Suppressor macrophage treated with lipopolysaccharide for 1 hour (primary cell): Measurements from ENCODE around the gene ATN1.
A peak's percentile ranks its signal among the peaks of the same experiment; 100 is the strongest.

Experiments used
- DNase-seq, 3 donors: peaks; one replicate each; pipeline ENCODE4 v3.0.0-alpha.2; 2020 to 2022

ATN1 gene

DNA sequence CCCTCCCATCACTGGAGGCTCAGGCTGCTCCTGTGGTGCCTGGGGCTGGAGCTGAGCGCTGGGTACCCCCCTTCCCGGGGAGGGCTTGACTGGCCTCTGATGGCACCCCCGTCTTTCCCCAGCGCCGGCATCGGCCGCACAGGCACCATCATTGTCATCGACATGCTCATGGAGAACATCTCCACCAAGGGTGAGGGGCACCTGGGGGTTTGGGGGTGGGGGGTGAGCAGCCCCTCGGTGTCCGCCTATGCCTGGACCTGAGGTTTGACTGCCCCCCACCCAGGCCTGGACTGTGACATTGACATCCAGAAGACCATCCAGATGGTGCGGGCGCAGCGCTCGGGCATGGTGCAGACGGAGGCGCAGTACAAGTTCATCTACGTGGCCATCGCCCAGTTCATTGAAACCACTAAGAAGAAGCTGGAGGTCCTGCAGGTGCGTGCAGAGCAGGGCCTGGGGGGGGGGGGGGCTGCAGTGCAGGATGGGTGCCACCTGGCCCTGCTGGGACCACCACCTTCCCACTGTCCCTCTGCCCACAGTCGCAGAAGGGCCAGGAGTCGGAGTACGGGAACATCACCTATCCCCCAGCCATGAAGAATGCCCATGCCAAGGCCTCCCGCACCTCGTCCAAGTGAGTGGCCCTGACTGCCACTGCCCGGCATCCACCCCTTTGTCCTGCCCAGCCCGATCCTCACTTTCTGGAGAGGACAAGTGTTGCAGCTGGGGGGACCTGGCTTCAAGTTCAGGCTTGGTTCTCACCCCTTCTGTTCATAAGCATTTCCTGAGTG lies 32.2 kb downstream of the ATN1 start:
- no peak for DNase-seq

DNA sequence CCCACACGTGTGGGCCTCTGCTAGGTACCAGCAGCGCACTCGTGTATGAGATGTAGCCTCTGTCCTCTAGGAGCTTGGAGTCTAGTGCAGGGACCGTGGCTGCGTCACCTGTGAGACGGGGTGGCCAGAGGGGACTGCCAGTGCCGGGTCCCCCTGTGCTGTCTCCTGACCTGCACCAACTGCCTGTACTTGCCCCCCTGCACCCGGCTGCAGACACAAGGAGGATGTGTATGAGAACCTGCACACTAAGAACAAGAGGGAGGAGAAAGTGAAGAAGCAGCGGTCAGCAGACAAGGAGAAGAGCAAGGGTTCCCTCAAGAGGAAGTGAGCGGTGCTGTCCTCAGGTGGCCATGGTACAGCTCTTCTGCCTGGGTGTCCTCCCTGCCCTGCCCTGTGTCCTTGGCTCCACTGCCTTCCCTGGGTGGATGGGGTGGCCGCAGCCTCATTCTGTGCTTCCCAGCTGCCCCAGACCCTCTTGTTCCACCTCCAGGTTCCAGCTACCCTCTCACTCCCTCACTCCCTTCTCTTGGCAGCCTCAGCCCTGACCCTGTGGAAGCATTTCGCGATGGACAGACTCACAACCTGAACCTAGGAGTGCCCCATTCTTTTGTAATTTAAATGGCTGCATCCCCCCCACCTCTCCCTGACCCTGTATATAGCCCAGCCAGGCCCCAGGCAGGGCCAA lies 33.0 kb downstream of the ATN1 start:
- DNase-seq = peak in 2 of 3 donors; percentile 45 to 48

DNA sequence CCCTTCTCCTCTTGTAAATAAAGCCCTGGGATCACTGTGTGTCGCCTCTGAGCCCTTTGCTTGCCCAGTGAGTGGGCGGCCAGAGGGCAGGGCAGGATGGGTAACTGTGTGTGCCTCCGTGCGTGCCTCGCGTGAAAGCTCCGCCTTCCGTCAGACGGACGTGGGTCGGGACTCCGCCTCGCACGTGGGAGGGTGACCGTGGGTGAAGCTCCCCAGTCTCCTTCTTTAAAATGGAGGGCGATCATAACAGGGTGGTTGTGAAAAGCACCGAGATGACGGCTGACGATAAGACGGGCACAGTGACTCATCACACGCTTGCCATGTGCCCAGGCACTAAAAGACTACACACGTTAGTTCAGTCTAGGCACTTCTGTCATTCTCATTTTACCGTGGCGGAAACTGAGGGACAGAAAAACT lies 33.5 kb downstream of the ATN1 start:
- peak; percentile 97 to 99 (median 98) for DNase-seq

GRCh38 chr12:6961695-6962284 lies 34.0 kb downstream of the ATN1 start:
- peak; percentile 66 to 78 (median 77) for DNase-seq

GRCh38 chr12:6962285-6963015 lies 34.7 kb downstream of the ATN1 start:
- DNase-seq = no peak

GRCh38 chr12:6963016-6963731 lies 35.4 kb downstream of the ATN1 start:
- DNase-seq = no peak

- DNase-seq = no peak
These were observed 36.1 kb downstream of the ATN1 start for GRCh38 chr12:6963791-6964413.

- no peak for DNase-seq
These were observed 36.9 kb downstream of the ATN1 start for GRCh38 chr12:6964605-6965025.

- peak; percentile 90 to 95 (median 95) for DNase-seq
These were observed 37.4 kb downstream of the ATN1 start for GRCh38 chr12:6965026-6965661.

DNA sequence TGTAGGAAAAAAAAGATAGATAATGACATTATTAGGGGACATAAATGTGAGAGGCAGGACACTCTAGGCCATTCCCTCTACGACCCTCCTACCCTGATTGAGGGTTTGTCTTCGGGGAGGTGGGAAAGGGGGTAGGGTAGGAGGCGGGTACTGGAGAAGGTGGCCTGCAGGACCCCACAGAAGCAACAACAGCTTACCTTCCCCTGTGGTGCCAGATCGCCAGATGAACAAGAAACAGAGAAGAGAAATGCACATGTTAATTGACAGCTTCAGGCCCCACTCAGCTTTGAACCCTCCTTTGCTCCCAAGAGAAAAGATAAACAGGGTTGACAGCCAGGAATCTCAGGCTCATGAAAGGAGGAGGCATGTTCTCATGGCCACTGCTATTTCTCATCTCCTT lies 38.0 kb downstream of the ATN1 start:
- DNase-seq = no peak

- DNase-seq = no peak
These were observed 38.6 kb downstream of the ATN1 start for GRCh38 chr12:6966351-6966750.

- no peak for DNase-seq
These were observed 39.9 kb downstream of the ATN1 start for GRCh38 chr12:6967651-6968100.

GRCh38 chr12:6968426-6968825 lies 40.7 kb downstream of the ATN1 start:
- DNase-seq = no peak

- DNase-seq = peak in 1 of 3 donors; percentile 29
These were observed 42.4 kb downstream of the ATN1 start for GRCh38 chr12:6970096-6970527.

DNA sequence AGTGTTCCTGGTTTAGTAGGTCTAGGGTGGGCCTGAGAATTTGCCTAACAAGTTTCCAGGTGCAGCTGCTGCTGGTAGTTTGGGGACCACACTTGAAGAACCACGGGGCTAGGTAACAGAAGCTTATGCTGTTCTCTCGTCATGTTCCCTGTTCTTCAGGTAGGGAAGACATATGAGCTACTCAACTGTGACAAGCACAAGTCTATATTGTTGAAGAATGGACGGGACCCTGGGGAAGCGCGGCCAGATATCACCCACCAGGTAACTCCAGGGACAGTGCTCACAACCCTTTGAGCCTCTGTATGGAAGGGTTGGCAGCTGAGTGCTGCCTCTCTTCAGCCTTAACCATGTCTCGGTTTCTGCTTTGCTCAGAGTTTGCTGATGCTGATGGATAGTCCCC lies 46.4 kb downstream of the ATN1 start:
- no peak for DNase-seq

DNA sequence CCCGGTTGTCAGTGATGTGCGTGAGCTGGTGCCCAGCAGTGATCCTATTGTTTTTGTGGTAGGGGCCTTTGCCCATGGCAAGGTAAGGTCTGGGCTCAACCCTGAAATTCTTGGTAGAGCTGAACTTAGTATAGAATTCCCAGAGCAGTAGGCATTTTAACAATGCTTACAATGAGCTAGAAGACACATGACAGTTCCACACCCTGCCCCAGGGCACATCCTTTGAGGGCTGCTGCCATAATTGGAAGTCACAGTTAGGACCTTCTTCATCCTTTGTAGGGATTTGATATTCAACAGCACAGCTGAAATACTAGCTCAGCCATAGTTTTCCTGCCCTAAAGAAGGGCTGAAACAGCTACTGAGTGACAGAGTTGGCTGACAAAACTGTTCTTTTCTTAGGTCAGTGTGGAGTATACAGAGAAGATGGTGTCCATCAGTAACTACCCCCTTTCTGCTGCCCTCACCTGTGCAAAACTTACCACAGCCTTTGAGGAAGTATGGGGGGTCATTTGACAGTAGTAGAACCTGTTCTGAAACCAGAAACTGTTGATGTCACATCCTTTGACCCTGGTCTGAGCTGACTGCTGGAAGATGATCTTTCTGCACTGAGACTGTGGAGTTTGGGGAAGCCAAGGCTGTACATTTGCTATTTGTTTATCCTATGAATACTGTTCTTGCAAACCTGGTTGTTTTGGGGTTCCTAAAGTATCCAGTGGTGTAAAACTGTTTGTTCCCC lies 47.7 kb downstream of the ATN1 start:
- DNase-seq = no peak

DNA sequence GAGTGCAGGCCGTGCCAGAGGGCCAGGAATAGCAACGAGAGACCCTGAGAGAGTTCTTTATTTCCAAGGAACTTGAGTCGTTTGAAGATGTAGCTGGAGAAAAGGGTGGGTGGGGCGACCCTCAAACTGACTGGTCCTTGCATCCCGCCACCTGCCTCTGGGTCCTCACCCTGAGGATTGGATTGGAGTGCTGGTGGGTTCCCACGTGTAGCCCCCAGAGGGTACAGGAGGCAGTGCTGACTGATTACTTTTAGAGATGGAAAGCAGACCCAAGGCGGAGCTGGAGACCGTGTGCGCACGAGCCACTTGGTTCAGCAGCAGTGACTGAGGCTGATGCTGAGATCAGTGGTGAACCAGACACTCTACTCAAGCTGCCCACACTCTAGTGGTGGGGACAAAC lies 49.9 kb downstream of the ATN1 start:
- DNase-seq = no peak

DNA sequence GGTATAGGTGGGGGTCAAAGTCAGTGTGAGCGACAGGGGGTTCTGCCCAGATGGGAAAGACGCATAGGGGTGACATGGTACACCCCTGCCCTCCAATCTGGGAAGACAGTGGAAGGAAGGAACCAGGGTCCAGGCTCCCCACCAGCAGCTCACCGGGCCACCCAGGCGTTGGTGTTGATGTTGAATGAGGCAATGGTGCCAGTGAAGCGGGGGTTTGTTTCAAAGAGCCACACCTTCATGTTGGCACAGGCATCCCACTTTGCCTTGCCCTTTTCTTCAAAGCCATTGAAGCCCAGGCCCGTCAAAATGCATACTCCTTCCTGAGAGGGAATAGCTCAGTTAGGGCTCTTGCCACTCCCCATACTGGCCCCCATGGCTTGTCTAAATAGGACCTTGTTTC lies 50.4 kb downstream of the ATN1 start:
- DNase-seq = no peak

DNA sequence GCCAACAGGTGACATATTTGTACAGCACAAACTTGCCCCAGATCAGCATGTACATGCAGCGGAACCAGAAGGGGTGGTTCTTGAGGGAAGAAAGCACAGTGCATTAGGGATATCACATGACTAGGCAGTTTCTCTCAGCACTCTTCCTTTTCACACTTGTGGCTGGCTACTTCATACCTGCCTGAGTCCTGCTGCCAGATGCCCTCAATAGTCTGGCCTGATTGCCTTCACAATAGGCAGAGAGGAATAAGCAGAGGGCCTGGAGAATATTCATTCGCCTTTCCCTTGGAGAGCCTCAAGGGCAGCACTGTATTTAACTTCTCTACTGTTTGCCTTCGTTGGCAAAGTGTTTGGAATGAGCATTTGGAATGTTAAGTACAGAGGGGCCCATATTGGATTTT lies 50.9 kb downstream of the ATN1 start:
- DNase-seq = no peak

DNA sequence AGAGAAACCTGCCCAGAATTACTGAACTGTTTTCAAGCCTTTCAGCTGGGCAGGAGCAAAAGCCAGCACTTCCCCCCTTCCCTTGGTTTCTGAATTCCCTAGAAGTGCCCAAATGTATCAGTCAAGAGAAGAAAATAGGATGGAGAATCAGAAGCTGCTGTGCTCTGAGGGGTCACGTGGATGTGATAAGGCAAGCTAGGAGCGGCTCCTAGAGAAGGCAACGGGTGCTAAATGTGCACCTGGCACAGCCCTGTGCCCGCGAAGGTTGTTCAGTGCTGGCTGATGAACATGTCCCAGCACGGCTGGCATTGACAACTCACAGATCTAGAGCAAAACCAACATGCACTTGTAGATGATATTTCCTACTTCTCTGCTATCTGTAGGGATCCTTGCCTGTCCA lies 51.3 kb downstream of the ATN1 start:
- no peak for DNase-seq

- DNase-seq = no peak
These were observed 51.7 kb downstream of the ATN1 start for GRCh38 chr12:6979453-6979852.
